ENCODE data around the gene MAP7.
"Not testable (repeated sequence)": the region's sequence is repeated elsewhere in the genome, so short reads cannot be mapped to it uniquely, and the experiment has no call there.

Gene MAP7

DNA sequence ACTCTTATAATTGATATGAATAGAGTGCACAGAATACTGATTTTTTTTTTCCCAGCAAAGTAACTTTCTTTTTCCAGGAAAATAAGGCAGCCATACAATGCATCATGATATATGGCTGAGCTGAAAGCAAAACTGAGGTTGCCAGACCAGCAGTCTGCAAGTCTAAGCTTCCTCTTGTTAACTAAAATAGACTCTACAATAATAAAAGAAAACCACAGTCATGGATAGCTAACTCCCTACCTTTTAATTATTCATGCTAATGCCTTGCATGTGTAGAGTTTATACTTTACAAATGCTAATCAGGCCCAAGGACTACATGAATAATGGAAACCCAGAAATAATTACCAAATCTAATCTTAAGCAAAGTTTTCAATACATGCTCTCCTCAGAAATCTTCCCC is 47.4 kb downstream of the MAP7 start:
- DNase-seq, result no peak

DNA sequence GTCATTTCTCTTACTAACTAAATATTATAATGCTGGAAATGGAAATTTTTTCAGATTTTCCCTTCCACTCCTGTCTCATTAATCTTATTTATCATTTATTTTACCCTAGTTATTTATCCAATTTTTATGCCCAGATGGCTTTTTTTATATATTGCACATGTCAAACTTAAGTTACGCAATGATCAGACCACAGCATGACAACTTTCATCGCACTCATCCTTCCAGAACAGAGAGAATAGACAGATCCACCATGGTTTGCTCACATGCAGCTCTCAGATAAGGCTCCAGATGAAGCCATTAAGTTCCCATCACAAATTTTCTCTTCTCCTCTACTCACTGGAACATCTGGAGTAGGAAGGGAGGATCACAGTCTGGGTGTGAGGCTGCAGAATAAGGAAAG is 48.7 kb downstream of the MAP7 start:
- no peak for DNase-seq

DNA sequence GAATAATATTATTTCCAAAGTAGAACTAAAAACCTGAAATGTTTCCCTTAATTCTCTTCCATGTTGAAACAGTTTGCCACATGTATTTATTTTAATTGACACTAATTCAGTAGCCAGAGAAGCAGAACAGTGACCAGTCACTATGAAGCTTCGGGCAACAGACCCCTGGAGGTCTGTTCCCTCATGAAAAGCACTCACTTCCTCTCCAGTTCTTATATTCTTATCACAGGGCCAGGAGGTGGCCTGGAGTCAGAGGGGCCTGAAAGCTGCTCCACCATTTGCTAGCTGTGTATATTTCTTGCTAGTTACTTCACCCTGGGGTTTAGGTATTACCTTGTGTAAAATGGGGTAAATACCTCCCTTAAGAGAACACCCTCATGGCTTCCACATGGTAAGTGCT is 49.1 kb downstream of the MAP7 start:
- DNase-seq, result no peak

DNA sequence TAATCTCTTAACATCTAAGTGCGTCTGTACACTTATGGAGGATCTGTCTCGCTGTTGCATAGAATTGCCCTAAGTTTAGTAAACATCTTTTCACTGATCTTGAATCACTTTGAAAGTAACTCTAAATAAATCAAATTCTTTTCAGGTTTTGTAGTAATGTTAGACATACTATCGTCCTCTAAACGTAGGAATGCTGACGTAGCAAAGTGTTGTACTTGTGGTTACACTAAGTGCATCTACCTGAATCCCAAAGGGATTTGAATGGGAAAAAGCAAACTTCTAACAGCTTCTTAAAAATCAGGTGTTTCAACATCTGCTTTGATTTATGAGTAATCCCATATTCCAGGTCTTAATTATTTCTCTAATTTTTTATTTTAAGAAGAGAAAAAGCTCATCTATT is 49.8 kb downstream of the MAP7 start:
- no peak for DNase-seq

DNA sequence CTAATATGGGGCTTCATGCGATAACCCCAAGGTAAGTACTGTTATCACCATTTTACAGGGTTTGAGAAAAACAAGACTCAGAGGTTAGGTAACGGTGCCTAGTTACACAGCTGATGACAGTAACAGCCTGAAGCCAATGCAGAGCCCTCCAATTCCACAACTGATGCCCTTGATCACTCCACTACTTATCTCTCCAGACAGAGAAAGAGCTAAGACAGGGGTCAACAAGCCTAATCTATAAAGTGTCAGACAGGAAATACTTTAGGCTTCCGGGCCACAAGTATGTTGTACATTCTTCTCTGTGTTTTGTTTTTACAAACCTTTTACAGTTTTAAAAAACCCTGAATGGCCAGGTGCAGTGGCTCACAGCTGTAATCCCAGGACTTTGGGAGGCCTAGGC is 50.9 kb downstream of the MAP7 start:
- DNase-seq, result no peak

DNA sequence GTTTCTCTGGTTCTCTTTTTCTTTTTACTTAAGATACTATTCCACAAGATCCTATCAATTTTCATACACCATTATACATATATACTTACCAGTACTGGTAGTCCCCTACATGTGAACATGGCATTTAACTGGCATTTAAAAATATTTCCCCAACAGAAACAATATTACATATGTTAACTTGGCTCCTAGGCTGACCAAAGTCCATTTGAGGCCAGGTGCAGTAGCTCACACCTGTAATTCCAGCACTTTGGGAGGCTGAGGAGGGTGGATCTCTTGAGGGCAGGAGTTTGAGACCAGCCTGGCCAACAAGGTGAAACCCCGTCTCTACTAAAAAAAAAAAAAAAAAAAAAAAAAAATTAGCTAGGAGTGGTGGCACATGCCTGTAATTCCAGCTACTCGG is 53.8 kb downstream of the MAP7 start:
- not testable (repeated sequence) for DNase-seq

DNA sequence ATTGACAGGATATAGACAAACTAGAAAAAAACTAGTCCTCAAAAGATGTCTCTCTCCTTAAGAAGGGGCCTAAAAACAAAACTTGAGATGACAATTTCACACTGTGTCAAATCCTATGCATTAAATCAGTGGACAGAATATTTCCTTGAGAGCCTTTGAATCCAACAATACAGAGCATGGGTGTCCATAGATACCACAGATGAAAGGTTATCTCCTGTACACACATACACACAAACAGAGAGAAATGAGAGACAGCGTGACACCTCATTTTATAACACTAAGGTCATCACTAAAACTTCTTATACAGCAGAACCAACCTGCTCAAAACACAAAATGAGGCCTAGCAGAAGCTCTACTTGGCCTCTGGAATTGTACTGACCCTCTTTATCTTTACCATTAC is 55.5 kb downstream of the MAP7 start:
- DNase-seq, result no peak

DNA sequence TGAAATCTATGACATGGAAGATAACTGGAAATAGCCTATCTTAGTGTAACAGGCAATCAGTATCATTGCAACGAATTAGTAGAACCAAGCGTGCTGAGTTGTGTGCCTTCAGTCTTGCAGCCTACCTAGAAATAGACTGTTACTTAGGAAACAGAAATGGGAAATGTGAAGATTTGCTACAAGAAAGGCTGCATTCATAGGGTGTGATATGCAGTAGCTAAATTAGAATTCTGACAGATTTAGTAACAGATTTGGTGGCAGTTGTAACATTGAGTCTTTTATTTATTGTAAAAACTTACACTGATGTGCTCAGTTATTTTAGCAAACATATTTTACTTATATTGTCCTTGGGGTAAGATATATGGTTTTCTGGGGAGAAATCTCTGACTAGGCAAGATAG is 56.2 kb downstream of the MAP7 start:
- DNase-seq, result no peak

DNA sequence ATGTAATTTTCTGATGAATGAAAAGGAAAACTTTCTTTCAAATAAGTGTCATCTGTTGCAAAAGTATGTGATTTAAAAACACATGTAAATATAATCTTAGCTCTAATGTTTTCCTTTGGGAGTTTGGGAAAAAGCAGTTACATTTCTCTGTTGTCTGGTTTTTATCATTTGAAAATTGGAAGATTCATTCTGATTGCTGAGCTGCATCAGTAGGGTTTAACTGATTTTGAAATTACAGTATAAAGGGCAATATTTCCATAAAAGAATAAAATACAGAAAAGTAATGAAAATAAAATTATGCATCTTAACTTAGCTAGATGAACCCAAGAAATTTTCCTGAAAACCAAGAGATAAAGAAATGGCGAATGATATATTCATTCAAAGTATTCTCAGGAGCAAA is 57.8 kb downstream of the MAP7 start:
- DNase-seq, result no peak

DNA sequence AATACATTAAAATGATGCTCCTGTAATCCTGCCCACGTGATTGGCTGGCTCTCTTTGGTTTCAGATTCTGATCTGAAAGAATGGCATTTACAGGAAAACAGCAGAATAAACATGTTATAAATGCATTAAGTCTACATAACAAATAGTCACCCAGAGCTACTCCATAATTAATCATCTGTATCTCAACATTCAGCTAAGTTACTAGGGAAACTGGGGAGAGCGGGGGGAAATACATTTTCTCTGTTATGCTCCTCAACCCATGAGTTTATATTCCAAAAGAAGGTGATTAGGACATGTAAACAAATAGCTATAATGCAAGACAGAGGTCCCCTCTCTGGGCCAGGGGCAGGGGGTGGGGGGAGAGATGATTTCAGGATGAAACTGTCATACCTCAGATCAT is 58.5 kb downstream of the MAP7 start:
- DNase-seq, result no peak

DNA sequence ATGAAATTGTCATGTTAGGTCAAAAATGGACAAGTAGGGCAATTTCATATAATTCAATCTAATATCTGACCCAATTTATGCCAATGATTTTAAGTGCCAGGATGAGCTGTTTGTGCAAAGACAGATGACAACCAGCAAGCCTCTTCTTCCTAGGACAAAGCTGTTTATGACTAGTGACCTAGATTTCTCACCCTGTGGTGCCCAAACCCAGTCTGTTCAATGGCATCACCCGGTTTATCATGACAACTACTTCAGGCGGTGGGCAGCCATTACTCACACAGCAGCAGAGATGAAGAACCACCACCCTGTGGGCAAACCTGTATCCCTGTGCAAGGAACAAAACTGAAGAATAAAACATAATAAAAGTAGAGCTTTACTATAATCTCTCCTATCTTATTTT is 59.0 kb downstream of the MAP7 start:
- DNase-seq, result no peak

DNA sequence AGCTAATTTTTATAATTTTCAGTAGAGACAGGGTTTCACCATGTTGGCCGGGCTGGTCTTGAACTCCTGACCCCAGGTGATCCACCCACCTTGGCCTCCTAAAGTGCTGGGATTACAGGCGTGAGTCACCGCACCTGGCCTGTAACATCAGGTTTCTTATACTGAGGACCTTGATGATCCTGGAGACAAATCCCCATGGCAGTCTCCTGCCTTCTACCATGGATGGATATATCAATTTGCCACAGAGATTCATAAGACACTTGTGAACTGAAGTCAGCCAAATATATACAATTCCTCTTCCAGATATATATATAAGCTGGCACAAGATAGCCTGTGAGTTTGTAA is 60.6 kb downstream of the MAP7 start:
- not testable (repeated sequence) for DNase-seq

DNA sequence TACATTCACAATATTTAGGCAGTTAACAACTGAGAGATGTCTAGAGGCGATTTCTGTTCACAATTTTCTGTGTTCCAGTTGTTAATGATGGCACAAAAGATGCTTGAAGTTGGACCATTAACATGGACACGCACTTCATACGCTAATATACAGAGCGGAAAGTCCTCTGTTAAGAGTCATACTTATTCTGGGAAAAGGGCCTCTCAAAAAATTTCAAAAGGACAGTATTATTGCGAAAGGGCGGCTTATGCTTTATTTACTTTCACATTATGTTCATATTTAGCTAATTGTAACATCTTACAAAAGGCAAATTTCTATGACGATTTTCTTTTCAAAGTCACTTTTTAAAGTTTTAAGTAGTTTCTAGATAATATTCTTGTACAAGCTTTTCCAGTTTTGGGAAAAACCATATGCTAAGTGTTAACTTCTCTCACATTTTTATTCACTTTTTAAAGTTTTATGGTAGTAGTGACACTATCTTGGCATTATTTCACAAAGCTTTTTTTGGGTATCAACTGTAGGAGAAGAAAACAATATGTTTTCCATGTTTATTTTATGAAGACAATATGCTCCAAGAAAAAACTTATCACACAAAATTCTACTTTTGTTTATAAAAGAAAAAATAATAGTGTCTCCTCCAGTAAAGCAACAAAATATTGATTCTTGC is 62.3 kb downstream of the MAP7 start:
- DNase-seq, result no peak

DNA sequence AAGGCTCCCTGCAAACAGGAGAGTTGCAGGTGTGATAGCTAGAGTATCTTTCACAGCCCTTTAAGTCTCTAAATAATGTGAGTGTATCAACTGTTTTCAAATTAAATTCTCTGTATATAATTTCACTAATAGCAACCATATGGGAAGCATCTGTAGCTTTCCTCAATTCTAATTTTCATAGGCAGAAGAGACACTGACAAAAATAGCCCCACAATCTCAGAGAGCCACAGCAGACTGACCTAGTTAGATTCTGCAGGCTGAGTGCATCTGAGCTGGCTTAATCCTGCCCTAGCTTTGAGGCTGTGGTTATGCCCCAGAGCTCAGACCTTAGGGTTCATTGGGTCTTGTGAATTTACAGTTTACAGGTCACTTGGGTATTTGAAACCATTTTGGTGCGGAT is 63.9 kb downstream of the MAP7 start:
- DNase-seq, result no peak

DNA sequence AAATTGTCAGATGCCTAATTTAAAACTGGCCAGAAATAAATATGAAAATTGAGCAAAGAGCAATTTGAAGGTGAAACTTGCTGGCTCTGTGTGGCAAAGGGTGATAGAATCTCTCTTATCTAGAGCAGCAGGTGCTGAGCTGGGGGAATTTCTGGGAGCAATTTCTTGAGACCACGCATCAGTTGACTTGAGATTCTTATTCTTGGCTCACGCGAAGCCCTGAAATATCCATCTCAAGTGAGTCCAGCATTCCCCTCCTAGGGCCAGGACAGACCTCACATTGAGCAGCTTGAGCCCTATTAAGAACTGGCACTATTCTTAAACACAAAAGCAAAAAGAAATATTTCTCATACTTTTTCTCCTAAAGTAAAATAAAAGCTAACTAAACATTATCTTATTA is 66.3 kb downstream of the MAP7 start:
- no peak for DNase-seq

DNA sequence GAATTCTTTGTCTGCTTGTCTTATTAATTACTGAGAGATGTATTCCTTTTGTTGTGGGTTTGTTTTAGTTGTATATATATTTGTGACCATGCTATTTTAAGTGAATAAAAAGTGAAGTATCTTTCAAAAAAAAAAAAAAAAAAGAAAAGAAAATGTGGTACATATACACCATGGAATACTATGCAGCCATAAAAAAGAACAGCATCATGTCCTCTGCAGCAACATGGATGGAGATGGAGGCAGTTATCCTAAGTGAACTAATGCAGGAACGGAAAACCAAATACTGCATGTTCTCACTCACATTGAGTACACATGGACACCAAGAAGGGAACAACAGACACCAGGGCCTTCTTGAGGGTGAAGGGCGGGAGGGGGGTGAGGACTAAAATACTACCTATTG is 67.2 kb downstream of the MAP7 start:
- DNase-seq, result not testable (repeated sequence)

DNA sequence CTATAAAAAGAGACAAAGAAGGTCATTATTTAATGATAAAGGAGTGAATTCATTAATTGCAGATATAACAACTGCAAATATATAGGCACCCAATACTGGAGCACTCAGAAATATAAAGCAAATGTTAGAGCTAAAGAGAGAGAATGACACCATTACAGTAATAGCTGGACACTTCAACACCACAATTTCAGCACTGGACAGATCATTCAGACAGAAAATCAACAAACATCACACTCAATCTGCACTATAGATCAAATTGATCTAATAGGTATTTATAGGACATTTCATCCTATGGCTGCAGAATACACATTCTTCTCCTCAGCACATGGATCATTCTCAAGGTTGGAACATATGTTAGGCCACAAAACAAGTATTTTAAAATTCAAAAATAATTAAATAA is 72.7 kb downstream of the MAP7 start:
- no peak for DNase-seq

DNA sequence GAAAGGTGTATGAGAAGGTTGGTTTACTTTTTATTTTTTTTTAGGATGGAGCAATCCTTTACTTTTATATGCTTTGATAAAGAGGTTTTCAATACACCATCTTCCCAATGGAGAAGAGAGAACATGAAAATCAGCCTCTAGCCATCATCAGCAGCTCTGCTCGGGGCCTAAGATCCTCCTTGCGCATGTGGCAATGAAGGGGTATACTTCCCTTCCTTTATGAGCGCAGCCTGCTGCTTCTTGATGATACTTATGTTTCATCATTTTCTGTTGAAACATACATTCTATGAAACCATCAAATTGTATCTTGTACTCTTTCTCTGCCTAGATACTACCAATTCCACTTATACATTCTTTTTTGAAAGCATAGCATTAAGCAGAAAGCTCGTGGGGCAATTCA is 74.5 kb downstream of the MAP7 start:
- no peak for DNase-seq

DNA sequence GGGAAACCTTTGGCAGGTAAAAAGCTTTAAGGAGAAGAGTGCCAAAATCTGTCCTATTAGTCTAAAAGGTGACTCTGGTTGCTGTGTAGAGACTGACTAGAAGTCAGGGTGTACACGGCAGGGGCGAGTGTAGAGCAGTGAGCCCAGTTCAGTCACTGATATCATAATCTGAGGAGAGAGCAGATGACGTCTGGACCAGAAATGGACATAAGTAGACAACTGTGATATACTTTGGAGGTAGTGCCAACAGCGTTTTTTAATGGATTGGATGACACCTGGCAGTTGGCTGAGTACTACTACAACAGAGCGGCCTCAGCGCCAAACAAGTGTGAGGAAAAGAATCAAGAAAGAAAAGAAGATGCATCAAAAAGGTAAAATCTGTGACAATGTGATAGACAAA is 76.0 kb downstream of the MAP7 start:
- no peak for DNase-seq

DNA sequence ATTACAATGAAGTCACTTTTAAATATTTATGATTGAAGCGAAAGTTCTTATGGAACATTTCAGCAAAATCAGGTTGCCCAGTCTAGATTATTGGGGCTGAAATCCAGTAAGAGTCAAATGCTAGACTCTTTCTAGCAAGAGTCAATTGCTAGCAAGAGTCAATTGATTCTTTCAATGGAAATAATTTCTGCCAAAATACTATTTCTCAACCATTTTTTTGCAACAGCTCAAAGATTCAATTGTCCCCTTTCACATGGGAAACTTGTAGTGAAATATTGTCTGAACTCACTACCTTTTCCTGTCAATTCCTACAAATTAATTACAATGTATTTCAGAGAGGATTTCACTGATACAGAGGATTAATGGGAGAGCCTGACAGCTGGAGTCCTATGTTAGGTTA is 78.3 kb downstream of the MAP7 start:
- no peak for DNase-seq

DNA sequence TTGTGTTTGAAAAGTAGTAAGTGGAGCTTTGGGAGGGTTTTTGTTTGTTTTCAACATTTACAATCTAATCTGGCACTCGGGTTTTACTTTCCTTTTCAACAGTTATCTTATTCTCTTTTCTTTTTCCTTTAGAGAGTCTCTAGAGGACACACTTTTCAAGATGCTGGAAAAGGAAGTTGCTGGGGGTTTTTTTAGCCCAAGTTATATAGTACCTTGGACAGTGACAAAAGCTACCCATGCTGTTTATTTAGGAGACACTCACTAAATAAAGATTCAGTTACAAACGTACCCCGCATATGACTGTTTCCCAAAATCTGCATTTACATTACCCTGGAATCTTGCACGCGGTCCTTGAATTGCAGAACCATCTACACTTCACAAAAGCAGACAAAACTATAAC is 78.8 kb downstream of the MAP7 start:
- DNase-seq, result no peak

DNA sequence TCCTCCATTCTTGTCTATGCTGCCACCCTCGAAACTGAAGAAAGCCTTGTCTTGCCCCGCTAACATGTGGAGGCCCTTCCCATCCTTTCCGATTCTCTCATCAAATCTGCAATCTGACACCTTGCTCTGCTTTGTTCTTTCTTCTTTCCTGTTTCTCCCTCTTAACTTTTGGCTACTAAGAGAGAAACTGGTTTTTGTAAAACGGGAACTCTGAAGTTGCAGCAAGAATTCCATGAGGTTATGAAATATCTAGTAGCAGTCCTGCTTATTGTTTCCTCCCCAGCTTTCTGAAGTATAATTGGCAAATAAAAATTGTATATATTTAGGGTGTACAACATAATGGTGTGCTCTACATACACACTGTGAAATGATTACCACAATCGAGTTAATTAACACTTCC is 80.2 kb downstream of the MAP7 start:
- DNase-seq, result no peak

DNA sequence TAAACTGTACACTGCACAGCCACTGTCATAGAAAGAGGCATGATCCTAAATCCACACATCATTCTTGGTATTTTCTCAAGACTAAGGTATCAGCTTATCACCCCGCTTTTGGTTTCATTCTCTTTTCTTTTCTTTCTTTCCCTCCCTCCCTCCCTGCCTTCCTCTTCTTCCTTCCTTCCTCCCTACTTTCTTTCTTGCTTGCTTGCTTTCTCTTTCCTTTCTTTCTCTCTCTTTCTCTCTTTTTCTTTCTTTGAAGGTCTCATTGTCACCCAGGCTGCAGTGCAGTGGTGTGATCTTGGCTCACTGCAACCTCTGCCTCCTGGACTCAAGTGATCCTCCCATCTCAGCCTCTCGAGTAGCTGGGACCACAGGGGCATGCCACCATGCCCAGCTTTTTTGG is 81.1 kb downstream of the MAP7 start:
- no peak for DNase-seq

DNA sequence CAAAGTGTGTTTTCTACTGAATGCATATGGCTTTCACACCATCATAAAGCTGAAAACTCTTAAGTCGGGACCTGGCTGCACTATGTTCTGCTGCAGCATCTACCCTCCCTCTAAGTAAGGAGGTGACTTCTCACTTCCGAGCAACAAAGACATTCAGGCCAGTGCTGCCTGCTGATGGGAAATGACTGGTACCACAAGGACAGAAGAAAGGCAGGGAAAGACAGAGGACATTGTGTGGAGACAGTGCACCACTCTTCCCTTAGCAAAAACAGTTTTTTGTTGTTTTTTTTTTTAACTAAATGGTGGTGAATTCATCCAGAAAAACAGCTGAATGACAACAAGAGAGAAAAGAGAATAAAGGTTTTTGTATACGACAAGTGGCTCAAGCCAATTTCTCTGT is 81.5 kb downstream of the MAP7 start:
- DNase-seq, result no peak

DNA sequence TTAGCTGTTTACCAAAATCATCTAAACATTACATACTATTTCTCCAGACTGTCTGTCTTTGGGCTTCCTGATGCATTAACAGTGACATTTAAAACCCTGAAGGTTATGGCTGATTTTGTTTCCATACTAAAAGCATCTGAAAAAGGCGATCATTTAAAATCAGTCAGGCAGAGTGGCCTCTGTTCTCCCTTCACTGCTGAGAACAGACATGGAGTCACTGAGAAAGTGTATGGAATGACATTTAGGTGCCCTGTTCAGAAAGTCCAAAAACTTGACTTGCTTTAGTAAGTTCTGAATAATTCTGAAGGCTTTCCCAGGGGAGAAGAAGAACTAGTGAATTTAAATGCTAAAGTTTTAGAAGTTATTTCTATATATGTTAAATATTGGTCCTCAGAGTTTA is 83.0 kb downstream of the MAP7 start:
- DNase-seq, result no peak

DNA sequence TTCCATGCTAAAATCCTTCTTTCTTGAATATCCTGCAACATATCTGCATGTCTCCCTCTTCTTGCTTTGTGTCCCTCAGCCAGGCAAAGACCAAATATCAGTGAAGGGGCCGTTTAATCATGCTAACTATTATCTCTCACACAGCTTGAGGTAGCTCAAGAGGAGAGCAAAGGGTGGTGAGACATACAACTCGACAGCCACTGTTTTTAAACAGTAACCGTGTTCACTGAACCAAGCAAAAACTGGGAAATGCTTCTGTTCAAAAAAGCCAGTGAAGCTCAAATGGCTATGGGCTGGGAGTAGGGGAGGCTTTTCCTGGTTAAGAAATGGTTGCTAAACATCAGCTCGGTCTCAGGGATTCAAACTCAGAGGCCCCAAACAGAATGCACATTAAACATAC is 83.4 kb downstream of the MAP7 start:
- DNase-seq, result no peak
